ENCODE results near the gene BAG2. TPM values are rescaled to one million over a fixed set of nuclear protein-coding genes. Genes with fewer than 3 reads are reported as not detected.
A peak's percentile ranks its signal among the peaks of the same experiment; 100 is the strongest.

BAG2 gene
- total RNA-seq, 1 donor from 2014 or later, result 8.3 TPM

DNA sequence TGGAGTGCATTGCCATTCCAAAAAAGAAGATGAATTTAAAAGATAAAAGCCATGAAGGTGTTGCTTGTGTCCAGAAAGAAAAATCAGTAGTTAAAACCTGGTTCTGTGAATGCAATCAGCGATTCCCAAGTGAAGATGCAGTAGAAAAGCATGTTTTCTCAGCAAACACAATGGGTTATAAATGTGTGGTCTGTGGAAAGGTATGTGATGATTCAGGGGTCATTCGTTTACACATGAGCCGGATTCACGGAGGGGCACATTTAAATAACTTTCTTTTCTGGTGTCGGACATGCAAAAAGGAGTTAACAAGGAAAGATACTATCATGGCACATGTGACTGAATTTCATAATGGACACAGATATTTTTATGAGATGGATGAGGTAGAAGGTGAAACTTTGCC is 24.7 kb upstream of the BAG2 start:
- Histone ChIP-seq H3K27me3 (ENCODE audit: control insufficient read depth, insufficient read depth, low read length) (no peaks in the 10 kb centered on the region), H3K36me3 (ENCODE audit: control insufficient read depth, insufficient read depth, low read length) (peaks cover 2% of the 10 kb centered on the region), H3K4me3 (ENCODE audit: low read depth, low read length) (no peak overlapping the region)
- TF ChIP-seq, protein P1, sequence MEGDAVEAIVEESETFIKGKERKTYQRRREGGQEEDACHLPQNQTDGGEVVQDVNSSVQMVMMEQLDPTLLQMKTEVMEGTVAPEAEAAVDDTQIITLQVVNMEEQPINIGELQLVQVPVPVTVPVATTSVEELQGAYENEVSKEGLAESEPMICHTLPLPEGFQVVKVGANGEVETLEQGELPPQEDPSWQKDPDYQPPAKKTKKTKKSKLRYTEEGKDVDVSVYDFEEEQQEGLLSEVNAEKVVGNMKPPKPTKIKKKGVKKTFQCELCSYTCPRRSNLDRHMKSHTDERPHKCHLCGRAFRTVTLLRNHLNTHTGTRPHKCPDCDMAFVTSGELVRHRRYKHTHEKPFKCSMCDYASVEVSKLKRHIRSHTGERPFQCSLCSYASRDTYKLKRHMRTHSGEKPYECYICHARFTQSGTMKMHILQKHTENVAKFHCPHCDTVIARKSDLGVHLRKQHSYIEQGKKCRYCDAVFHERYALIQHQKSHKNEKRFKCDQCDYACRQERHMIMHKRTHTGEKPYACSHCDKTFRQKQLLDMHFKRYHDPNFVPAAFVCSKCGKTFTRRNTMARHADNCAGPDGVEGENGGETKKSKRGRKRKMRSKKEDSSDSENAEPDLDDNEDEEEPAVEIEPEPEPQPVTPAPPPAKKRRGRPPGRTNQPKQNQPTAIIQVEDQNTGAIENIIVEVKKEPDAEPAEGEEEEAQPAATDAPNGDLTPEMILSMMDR (IDR thresholded peaks at IDR 0.05; ENCODE audit: insufficient read depth, low read length, poor library complexity, severe bottlenecking), result no peak
- peak; percentile 9 for DNase-seq (ENCODE audit: low read depth)

DNA sequence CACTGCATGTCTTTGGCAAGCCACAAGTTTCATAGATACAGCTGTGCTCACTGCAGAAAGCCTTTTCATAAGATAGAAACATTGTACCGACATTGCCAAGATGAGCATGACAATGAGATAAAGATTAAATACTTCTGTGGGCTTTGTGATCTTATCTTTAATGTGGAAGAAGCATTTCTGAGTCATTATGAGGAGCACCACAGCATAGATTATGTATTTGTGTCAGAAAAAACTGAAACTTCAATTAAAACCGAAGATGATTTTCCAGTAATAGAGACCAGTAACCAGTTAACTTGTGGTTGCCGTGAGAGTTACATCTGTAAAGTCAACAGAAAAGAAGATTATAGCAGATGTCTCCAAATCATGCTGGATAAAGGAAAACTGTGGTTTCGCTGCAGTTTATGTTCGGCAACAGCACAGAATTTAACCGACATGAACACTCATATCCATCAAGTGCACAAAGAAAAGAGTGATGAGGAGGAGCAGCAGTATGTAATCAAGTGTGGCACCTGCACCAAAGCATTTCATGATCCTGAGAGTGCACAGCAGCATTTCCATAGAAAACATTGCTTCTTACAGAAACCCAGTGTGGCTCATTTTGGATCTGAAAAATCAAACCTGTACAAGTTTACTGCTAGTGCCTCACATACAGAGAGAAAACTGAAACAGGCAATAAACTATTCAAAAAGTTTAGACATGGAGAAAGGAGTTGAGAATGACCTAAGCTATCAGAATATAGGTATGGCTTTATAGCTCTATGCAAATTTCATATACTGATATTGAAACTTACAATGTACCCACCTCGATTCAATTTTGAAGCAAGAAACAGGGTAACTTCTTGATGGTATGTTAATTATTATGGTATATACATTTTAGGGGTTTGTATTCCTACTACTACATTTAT is 23.9 kb upstream of the BAG2 start:
- TF ChIP-seq, protein P1 (IDR thresholded peaks at IDR 0.05; ENCODE audit: insufficient read depth, low read length, poor library complexity, severe bottlenecking), result no peak
- no peak for DNase-seq (ENCODE audit: low read depth)
- no peak overlapping the region for H3K4me3 ChIP-seq (ENCODE audit: low read depth, low read length)
- no peaks in the 10 kb centered on the region for H3K27me3 ChIP-seq (ENCODE audit: control insufficient read depth, insufficient read depth, low read length)
- peaks cover 2% of the 10 kb centered on the region for H3K36me3 ChIP-seq (ENCODE audit: control insufficient read depth, insufficient read depth, low read length)

- H3K36me3 ChIP-seq (ENCODE audit: control insufficient read depth, insufficient read depth, low read length), result peaks cover 2% of the 10 kb centered on the region
- DNase-seq (ENCODE audit: low read depth), result no peak
- no peak overlapping the region for H3K4me3 ChIP-seq (ENCODE audit: low read depth, low read length)
- H3K27me3 ChIP-seq (ENCODE audit: control insufficient read depth, insufficient read depth, low read length), result no peaks in the 10 kb centered on the region
- TF ChIP-seq, protein P1 (IDR thresholded peaks at IDR 0.05; ENCODE audit: insufficient read depth, low read length, poor library complexity, severe bottlenecking), result no peak
Observed at GRCh38 chr6:57158658-57159057, 13.5 kb upstream of the BAG2 start.

- TF ChIP-seq, protein P1 (IDR thresholded peaks at IDR 0.05; ENCODE audit: insufficient read depth, low read length, poor library complexity, severe bottlenecking), result no peak
Observed at GRCh38 chr6:57159127-57159526, 13.0 kb upstream of the BAG2 start.

GRCh38 chr6:57162028-57162427 is 10.1 kb upstream of the BAG2 start:
- TF ChIP-seq, protein P1 (IDR thresholded peaks at IDR 0.05; ENCODE audit: insufficient read depth, low read length, poor library complexity, severe bottlenecking), result no peak
- H3K36me3 ChIP-seq (ENCODE audit: control insufficient read depth, insufficient read depth, low read length), result no peaks in the 10 kb centered on the region

More at GRCh38 chr6:57159127-57159526, 13.0 kb upstream of the BAG2 start:
- DNase-seq (ENCODE audit: low read depth), result no peak
- Histone ChIP-seq H3K4me3 (ENCODE audit: low read depth, low read length) (no peak overlapping the region), H3K36me3 (ENCODE audit: control insufficient read depth, insufficient read depth, low read length) (no peaks in the 10 kb centered on the region), H3K27me3 (ENCODE audit: control insufficient read depth, insufficient read depth, low read length) (no peaks in the 10 kb centered on the region)

More at GRCh38 chr6:57162028-57162427, 10.1 kb upstream of the BAG2 start:
- no peaks in the 10 kb centered on the region for H3K27me3 ChIP-seq (ENCODE audit: control insufficient read depth, insufficient read depth, low read length)
- no peak for DNase-seq (ENCODE audit: low read depth)
- no peak overlapping the region for H3K4me3 ChIP-seq (ENCODE audit: low read depth, low read length)
